HG03439 (cell line): ENCODE measurements around the gene KCNB1.

Experiments
- ATAC-seq: cut with Tn5 transposase; IDR thresholded peaks from one replicate; pipeline ENCODE4 v1.9.1; 2021; ENCODE audit warnings: mild to moderate bottlenecking, moderate library complexity; ENCODE audit not compliant: unreplicated experiment

KCNB1 gene

GRCh38 chr20:49393803-49394202, 88.7 kb downstream of the KCNB1 start:
- no peak for ATAC-seq

GRCh38 chr20:49392745-49393144, 89.7 kb downstream of the KCNB1 start:
- ATAC-seq = no peak

- no peak for ATAC-seq
Measured at GRCh38 chr20:49391404-49392245, 90.8 kb downstream of the KCNB1 start.

DNA sequence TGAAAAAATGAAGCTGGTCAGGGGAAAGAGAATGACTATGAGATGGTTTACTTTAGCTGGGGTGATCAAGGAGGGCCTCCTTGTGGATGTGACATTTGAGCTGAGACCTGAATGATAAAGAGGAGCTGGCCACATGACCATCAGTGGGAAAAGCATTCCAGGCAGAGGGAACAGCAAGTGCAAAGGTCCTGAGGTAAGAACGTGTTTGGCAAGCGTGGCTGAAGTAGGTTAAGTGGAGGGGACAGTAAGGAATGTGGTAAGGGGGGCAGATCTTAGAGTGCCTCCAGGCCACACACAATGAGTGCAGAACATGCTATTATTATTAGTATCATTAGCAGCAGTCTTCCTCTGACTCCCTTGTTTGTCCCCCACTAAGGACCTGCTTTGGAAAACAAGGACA, 92.6 kb downstream of the KCNB1 start:
- no peak for ATAC-seq

- no peak for ATAC-seq
Measured at GRCh38 chr20:49388744-49389143, 93.7 kb downstream of the KCNB1 start.

DNA sequence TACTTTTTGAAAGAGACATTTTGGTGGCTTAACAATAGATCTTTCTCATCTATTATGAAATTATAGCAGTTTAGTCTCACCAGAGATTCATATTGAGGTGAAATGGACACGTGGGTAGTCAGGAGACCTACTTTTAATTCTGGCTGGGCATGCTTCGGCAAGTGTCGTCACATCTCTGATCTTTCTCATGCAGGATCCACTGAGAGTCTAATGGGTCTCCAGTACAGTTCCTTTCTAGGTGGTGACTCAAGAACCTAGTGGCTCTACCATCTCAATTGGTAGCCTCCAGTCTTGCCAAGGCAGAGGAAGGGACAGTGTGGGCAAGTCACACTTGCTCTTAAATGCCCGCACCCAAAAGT, 94.9 kb downstream of the KCNB1 start:
- ATAC-seq = no peak

- ATAC-seq = no peak
Measured at GRCh38 chr20:49386848-49387580, 95.5 kb downstream of the KCNB1 start.

GRCh38 chr20:49385465-49385864, 97.0 kb downstream of the KCNB1 start:
- no peak for ATAC-seq

DNA sequence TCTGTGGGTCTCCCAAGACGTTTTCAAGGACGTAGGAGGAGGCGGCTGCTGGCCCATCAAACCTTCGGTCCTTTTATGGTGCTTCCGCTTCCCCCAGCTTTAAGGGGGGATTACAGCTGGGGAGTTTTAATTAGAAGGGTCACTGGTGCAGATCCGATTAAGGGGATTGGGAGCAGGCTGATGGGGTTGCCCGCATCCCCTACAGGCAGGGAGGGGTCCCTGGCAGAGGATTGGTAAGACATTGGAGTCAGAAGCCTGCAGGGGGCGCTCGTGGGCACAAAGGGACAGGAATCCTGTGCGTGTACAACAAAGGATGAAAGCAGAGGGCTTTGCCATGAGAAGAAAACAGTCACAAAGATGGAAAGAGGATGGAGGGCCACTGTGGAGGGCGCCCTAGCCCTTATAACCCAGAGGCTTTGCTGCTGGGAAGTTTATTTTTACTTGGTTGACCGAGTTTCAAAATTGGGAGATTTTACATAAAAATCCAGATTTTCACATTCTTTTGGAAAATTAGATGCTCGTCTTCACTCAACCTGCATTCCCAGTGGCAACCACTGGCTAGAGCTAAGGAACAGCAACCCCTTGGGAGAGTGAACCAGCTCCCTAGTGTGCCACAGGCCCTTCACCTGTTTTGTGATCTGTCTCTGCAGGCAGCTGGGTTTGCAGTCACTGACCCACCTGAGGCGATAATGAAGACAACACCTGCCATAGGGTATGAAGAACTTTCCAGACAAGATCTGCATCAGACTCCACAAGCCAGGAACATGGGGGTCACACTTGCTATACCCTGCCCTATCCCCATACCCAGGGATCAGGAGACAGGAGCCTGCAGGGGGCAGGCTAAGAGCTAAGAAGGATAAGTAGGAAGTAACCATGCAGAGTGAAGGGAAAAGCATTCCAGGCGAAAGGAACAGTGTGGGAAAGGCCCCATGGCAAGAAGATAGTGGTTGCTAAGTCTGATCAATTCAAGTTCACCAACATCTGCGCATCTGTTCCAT, 97.7 kb downstream of the KCNB1 start:
- no peak for ATAC-seq

- no peak for ATAC-seq
Measured at GRCh38 chr20:49381558-49382493, 100.6 kb downstream of the KCNB1 start.

DNA sequence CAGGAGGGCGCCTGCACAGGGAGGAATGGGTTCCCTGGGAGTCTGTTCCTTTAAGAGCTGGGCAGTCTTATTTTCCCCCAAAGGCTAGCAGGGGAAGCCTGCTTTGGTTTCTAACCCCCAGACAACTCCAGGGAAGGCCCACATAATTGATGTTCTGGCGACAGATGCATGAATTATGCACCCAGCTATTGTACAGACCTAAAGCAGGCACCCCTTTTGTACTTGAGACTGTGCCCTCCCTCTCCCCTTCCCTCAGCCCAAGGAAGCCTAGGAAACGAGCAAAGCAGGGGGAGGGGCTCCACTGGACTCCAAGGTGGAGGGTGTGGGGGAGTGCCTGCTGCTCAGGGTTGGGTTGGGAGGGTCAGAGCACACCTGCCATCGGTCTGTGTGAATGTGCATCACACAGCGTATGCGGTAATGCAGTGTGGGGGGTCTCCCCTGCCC, 102.1 kb downstream of the KCNB1 start:
- ATAC-seq = no peak

- ATAC-seq = no peak
Measured at GRCh38 chr20:49379338-49379737, 103.1 kb downstream of the KCNB1 start.

GRCh38 chr20:49377326-49377725, 105.1 kb downstream of the KCNB1 start:
- ATAC-seq = no peak

DNA sequence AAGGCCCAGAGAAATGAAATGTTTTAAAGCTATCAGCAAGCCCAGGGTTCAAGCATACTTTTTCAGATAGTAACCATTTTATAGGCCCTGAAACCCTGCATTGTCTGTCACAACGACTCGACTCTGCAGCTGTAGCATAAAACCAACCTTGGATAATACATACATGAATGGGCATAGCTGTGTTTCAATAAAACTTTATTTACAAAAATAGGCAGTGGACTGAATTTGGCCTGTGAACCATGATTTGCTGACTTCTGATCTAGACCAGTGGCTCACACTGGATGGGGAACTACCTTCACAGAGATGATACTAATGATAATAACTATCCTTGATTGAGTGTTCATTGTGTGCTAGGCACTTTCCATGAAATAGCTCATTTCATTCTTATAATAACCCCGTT, 107.3 kb downstream of the KCNB1 start:
- ATAC-seq = no peak

- ATAC-seq = no peak
Measured at GRCh38 chr20:49372095-49372734, 110.3 kb downstream of the KCNB1 start.

DNA sequence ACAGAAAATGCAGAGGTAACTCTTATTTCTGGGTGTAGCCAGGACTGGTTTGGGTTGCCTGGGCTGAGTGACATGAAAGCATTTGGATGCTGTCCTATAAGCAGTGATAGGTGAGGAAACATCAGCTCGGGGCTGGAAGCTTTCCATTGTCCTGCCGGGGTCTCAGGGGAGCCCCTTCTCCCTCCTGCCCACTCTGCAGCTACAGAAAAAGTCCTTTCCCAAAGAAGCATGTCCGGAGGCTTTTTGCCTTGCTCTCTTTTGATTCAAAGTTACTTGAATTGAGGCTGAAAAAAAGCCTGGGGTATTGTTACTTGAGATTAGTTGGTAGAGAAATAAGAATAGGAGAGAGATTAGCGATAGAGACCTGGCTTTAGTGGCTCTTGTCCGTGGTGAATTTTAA, 113.9 kb downstream of the KCNB1 start:
- no peak for ATAC-seq

DNA sequence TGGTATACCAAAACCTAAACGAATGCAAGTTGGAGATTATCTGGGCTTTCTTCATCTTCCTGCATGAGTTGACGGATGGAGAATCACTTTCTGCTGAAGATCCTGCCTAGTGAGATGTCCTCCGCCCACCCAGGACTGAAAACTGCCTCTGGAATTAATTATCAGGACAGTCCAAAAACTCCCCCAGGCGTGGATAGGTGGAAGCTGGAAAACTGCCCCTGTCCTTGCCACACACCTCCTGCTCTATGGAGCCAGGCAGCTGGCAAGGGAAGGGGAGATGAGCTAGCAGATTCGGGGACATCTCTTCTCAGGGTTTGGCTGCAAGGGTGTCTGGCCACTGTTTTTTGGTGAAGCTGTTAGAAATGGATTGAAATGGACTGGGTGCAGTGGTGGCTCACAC, 115.4 kb downstream of the KCNB1 start:
- no peak for ATAC-seq

- ATAC-seq = no peak
Measured at GRCh38 chr20:49366687-49367086, 115.8 kb downstream of the KCNB1 start.

- no peak for ATAC-seq
Measured at GRCh38 chr20:49361862-49362660, 120.4 kb downstream of the KCNB1 start.
